GM13976 (cell line): Measurements from ENCODE around the gene FAM120A.

Experiments used
- DNase-seq: peaks from one replicate; pipeline ENCODE4 v3.0.0; 2012; ENCODE audit warnings: low spot score
- CTCF ChIP-seq: IDR thresholded peaks from 2 replicates; pipeline ENCODE4 v1.5.1; 2012; ENCODE audit warnings: borderline replicate concordance, mild to moderate bottlenecking; ENCODE audit not compliant: insufficient read depth; ENCODE audit errors: extremely low read depth, missing control alignments, control extremely low read depth
- in situ Hi-C: fragments of 300-500 bp; cut with MboI; formaldehyde crosslinking; loops from one replicate; pipeline ENCODE4 v1.12.0; 2022; ENCODE audit warnings: low sequenced_read_pairs, mixed read lengths, inconsistent platforms; ENCODE audit not compliant: unreplicated experiment

Gene FAM120A

GRCh38 chr9:93587284-93587650 lies 135.8 kb downstream of the FAM120A start:
- DNase-seq: no peak
- in situ Hi-C loops: no loop called here
- no peak for TF ChIP-seq CTCF

- in situ Hi-C loops: no loop called here
- DNase-seq: no peak
These were observed 136.3 kb downstream of the FAM120A start for GRCh38 chr9:93587651-93588347.

GRCh38 chr9:93588641-93589609 lies 137.4 kb downstream of the FAM120A start:
- no peak for DNase-seq
- in situ Hi-C loops: no loop called here
- no peak for TF ChIP-seq CTCF

More at GRCh38 chr9:93587651-93588347, 136.3 kb downstream of the FAM120A start:
- no peak for TF ChIP-seq CTCF

- DNase-seq: no peak
- TF ChIP-seq CTCF: no peak
- in situ Hi-C loops: no loop called here
These were observed 138.2 kb downstream of the FAM120A start for GRCh38 chr9:93589688-93590087.

GRCh38 chr9:93590609-93591234 lies 139.2 kb downstream of the FAM120A start:
- TF ChIP-seq CTCF: no peak
- in situ Hi-C loops: no loop called here
- no peak for DNase-seq

GRCh38 chr9:93591301-93592007 lies 140.0 kb downstream of the FAM120A start:
- DNase-seq: no peak
- in situ Hi-C loops: no loop called here
- TF ChIP-seq CTCF: no peak
